Liver (tissue), 9 donors: Measurements from ENCODE around the gene CEP350. TPM values are rescaled to one million over a fixed set of nuclear protein-coding genes. Genes with fewer than 3 reads are reported as not detected.

Experiments used
- DNase-seq: peaks from one replicate; pipeline ENCODE4 v3.0.0-alpha.2; 2017; ENCODE audit warnings: low spot score
- H3K27ac ChIP-seq, 2 donors: one replicate each; pipeline ENCODE4 v1.7.0; 2013; ENCODE audit warnings: inconsistent platforms in 2 of 2, low read length in 2 of 2, control low read depth in 1 of 2, low read depth in 1 of 2, mild to moderate bottlenecking in 1 of 2
- H3K27me3 ChIP-seq, 4 donors: one replicate each; pipeline versions ENCODE4 v1.6.1 to v1.7.0; 2013; ENCODE audit warnings: low read length in 3 of 4, inconsistent platforms in 1 of 4, mild to moderate bottlenecking in 1 of 4, moderate library complexity in 1 of 4; ENCODE audit not compliant: control insufficient read depth in 4 of 4, insufficient read depth in 4 of 4
- H3K36me3 ChIP-seq, 4 donors: one replicate each; pipeline versions ENCODE4 v1.6.1 to v1.7.0; 2013; ENCODE audit warnings: low read length in 3 of 4, mild to moderate bottlenecking in 3 of 4, low read depth in 1 of 4, moderate library complexity in 1 of 4; ENCODE audit not compliant: control insufficient read depth in 4 of 4, insufficient read depth in 3 of 4
- H3K4me1 ChIP-seq, 4 donors: one replicate each; pipeline versions ENCODE4 v1.6.1 to v1.7.0; 2013; ENCODE audit warnings: low read length in 3 of 4, mild to moderate bottlenecking in 3 of 4, moderate library complexity in 1 of 4; ENCODE audit not compliant: control insufficient read depth in 4 of 4, insufficient read depth in 4 of 4
- H3K4me3 ChIP-seq, 3 donors: one replicate each; pipeline versions ENCODE4 v1.6.1 to v1.7.0; 2013; ENCODE audit warnings: low read length in 3 of 3, control low read depth in 1 of 3, low read depth in 1 of 3, mild to moderate bottlenecking in 1 of 3
- H3K9ac ChIP-seq, 2 donors: one replicate each; pipeline ENCODE4 v1.7.0; 2013; ENCODE audit warnings: low read length in 2 of 2, mild to moderate bottlenecking in 2 of 2, moderate library complexity in 2 of 2, control low read depth in 1 of 2, low read depth in 1 of 2
- H3K9me3 ChIP-seq, 4 donors: one replicate each; pipeline versions ENCODE4 v1.6.1 to v1.7.0; 2013; ENCODE audit warnings: low read length in 3 of 4; ENCODE audit not compliant: control insufficient read depth in 4 of 4
- FOXA1 ChIP-seq: IDR thresholded peaks from 2 replicates; pipeline ENCODE4 v1.6.1; 2016; ENCODE audit warnings: antibody characterized with exemption
- FOXA2 ChIP-seq: IDR thresholded peaks from 2 replicates; pipeline ENCODE4 v1.6.1; 2016; ENCODE audit warnings: antibody characterized with exemption
- GABPA ChIP-seq, 2 donors: IDR thresholded peaks in 1 of 2; conservative IDR thresholded peaks in 1 of 2; 2 replicates each; pipeline ENCODE4 v1.6.1; 2016; ENCODE audit warnings: antibody characterized with exemption in 2 of 2, mild to moderate bottlenecking in 1 of 2, moderate library complexity in 1 of 2
- HNF4A ChIP-seq, 2 donors: conservative IDR thresholded peaks; 2 replicates each; pipeline ENCODE4 v1.6.1; 2016; ENCODE audit warnings: antibody characterized with exemption in 2 of 2, mild to moderate bottlenecking in 2 of 2
- HNF4G ChIP-seq: IDR thresholded peaks from 2 replicates; pipeline ENCODE4 v1.6.1; 2016; ENCODE audit warnings: antibody characterized with exemption
- JUND ChIP-seq, 2 donors: IDR thresholded peaks; 2 replicates each; pipeline ENCODE4 v1.6.1; 2016; ENCODE audit warnings: antibody characterized with exemption in 2 of 2
- NR2F2 ChIP-seq: IDR thresholded peaks from 2 replicates; pipeline ENCODE4 v1.6.1; 2016; ENCODE audit warnings: antibody characterized with exemption
- RXRA ChIP-seq, 2 donors: IDR thresholded peaks; 2 replicates each; pipeline ENCODE4 v1.6.1; 2017 to 2018; ENCODE audit warnings: antibody characterized with exemption in 2 of 2, mild to moderate bottlenecking in 1 of 2
- SP1 ChIP-seq: IDR thresholded peaks from 2 replicates; pipeline ENCODE4 v1.6.1; 2018; ENCODE audit warnings: antibody characterized with exemption, mild to moderate bottlenecking
- TAF1 ChIP-seq: conservative IDR thresholded peaks from 2 replicates; pipeline ENCODE4 v1.6.1; 2016; ENCODE audit warnings: antibody characterized with exemption, mild to moderate bottlenecking
- YY1 ChIP-seq: IDR thresholded peaks from 2 replicates; pipeline ENCODE4 v1.6.1; 2016; ENCODE audit warnings: antibody characterized with exemption, mild to moderate bottlenecking
- WGBS: extraction: QIAGEN DNeasy Blood & Tissue Kit; methylation state at CpG from one replicate; pipeline ENCODE4 v1.1.7; 2013; 5-methylcytosine and 5-hydroxymethylcytosine counted together
- polyA plus RNA-seq, 2 donors: library from polyadenylated mRNA; stranded (reverse) in 1 of 2; unstranded in 1 of 2; fragments of 200-250 nt in 1 of 2; fragments of >200 nt in 1 of 2; fragmentation: Nextera tagmentation in 1 of 2; extraction: Ambion mirVana in 1 of 2; gene quantifications; one replicate each; pipeline versions ENCODE4 v1.2.1 to v1.2.3, GENCODE V29; 2013 to 2015
- total RNA-seq, 2 donors: library from RNA; depleted of rRNA; stranded (reverse); fragments of >200 nt; gene quantifications; one replicate each; pipeline ENCODE4 v1.2.3, GENCODE V29; 2014
- TF ChIP-seq, protein P1 (sequence below): IDR thresholded peaks from 2 replicates; pipeline ENCODE4 v1.6.1; 2016; ENCODE audit warnings: antibody characterized with exemption
- TF ChIP-seq, protein P2 (sequence below): IDR thresholded peaks from 2 replicates; pipeline ENCODE4 v1.6.1; 2016; ENCODE audit warnings: antibody characterized with exemption
- TF ChIP-seq, protein P3 (sequence below): IDR thresholded peaks from 2 replicates; pipeline ENCODE4 v1.6.1; 2016; ENCODE audit warnings: antibody characterized with exemption, mild to moderate bottlenecking
- TF ChIP-seq, protein P4 (sequence below): IDR thresholded peaks from 2 replicates; pipeline ENCODE4 v1.6.1; 2016; ENCODE audit warnings: antibody characterized with exemption
- donor health status: healthy.
- donor health status: healthy.
- donor health status: healthy.
- donor health status: healthy.
- donor health status: healthy.

The CEP350 gene
- total and polyA plus RNA-seq, 4 donors: 4.5 to 49.0 (median 18.9) TPM

DNA sequence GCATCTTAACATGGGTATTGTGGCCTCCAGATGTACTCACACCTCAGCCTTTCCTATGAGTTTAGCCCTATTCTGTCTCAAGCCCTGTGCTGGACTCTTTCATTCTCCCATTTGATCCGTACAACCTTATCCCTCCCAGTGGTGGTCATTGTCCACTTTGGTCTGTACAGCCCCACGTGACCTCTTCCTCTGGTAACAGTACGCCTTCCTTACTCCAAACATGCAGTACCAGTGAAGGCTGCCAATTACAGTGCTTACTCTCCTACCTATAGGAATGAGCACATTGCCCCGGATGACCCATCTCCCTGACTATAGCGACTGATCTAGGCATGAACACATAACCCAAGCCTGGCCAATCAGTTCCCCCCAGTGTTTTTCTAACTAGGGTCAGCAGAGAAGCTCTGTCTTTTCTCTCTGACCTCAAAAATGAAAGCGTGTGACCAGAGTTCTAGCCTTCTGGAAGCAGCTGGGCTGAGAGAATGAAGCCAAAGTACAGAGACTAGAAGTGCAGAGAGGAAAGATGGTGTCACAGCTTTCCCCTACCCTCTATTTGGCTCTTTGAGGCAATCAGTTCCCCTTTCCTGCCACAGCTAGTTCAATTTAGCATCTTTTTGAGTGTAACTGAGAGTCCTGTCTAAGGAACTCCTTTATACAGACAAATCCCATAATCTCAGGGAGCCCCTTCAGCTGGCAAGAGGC is 190.2 kb downstream of the CEP350 start:
- Histone ChIP-seq H3K27me3 (peaks cover 0 to 3% (median 0%) of the 10 kb centered on the region in 4 donors), H3K36me3 (no peaks in the 10 kb centered on the region), H3K9me3 (no peaks in the 10 kb centered on the region), H3K4me1 (no peaks in the 10 kb centered on the region), H3K27ac (no peak overlapping the region), H3K4me3 (no peak overlapping the region), H3K9ac (no peak overlapping the region)
- no peak for DNase-seq
- TF ChIP-seq FOXA1 (no peak), FOXA2 (no peak), HNF4G (no peak), TAF1 (no peak), GABPA (IDR thresholded peaks at IDR 0.05 in 1 of 2, conservative IDR thresholded peaks at IDR 0.05 in 1 of 2) (no peak), YY1 (no peak)
- TF ChIP-seq, protein P1, sequence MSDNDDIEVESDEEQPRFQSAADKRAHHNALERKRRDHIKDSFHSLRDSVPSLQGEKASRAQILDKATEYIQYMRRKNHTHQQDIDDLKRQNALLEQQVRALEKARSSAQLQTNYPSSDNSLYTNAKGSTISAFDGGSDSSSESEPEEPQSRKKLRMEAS: no peak
- TF ChIP-seq, protein P2, sequence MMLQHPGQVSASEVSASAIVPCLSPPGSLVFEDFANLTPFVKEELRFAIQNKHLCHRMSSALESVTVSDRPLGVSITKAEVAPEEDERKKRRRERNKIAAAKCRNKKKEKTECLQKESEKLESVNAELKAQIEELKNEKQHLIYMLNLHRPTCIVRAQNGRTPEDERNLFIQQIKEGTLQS: no peak
- 79% methylated on average over 6 of the region's 6 CpGs for WGBS

DNA sequence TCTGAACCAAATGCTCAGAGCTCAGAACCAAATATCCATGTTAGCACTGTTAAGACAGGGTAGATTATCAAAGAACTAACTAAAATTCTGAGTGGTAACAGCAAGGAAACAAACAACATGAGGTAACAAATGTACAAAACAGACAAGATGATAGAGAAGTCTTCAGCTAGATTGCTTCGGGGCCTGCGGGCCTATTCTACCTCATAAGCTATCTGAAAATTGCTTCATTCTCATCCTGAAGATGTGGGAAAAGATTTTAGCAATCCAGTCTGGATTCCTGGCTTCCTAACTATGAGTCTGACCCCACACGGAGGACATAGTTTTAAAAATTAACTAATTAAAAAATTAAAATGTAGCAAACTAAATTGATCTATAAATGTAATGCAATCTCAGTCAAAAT is 190.8 kb downstream of the CEP350 start:
- no peak overlapping the region for H3K27ac ChIP-seq
- H3K9me3 ChIP-seq: no peaks in the 10 kb centered on the region
- WGBS: 92% methylated on average over 3 of the region's 3 CpGs
- H3K4me3 ChIP-seq: no peak overlapping the region
- TF ChIP-seq GABPA (IDR thresholded peaks at IDR 0.05 in 1 of 2, conservative IDR thresholded peaks at IDR 0.05 in 1 of 2) (no peak), NR2F2 (no peak), SP1 (no peak), RXRA (IDR thresholded peaks at IDR 0.05) (no peak), YY1 (no peak), JUND (IDR thresholded peaks at IDR 0.05) (no peak), HNF4A (conservative IDR thresholded peaks at IDR 0.05) (no peak), FOXA2 (no peak), FOXA1 (no peak)
- TF ChIP-seq, protein P3, sequence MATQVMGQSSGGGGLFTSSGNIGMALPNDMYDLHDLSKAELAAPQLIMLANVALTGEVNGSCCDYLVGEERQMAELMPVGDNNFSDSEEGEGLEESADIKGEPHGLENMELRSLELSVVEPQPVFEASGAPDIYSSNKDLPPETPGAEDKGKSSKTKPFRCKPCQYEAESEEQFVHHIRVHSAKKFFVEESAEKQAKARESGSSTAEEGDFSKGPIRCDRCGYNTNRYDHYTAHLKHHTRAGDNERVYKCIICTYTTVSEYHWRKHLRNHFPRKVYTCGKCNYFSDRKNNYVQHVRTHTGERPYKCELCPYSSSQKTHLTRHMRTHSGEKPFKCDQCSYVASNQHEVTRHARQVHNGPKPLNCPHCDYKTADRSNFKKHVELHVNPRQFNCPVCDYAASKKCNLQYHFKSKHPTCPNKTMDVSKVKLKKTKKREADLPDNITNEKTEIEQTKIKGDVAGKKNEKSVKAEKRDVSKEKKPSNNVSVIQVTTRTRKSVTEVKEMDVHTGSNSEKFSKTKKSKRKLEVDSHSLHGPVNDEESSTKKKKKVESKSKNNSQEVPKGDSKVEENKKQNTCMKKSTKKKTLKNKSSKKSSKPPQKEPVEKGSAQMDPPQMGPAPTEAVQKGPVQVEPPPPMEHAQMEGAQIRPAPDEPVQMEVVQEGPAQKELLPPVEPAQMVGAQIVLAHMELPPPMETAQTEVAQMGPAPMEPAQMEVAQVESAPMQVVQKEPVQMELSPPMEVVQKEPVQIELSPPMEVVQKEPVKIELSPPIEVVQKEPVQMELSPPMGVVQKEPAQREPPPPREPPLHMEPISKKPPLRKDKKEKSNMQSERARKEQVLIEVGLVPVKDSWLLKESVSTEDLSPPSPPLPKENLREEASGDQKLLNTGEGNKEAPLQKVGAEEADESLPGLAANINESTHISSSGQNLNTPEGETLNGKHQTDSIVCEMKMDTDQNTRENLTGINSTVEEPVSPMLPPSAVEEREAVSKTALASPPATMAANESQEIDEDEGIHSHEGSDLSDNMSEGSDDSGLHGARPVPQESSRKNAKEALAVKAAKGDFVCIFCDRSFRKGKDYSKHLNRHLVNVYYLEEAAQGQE: no peak
- TF ChIP-seq, protein P4, sequence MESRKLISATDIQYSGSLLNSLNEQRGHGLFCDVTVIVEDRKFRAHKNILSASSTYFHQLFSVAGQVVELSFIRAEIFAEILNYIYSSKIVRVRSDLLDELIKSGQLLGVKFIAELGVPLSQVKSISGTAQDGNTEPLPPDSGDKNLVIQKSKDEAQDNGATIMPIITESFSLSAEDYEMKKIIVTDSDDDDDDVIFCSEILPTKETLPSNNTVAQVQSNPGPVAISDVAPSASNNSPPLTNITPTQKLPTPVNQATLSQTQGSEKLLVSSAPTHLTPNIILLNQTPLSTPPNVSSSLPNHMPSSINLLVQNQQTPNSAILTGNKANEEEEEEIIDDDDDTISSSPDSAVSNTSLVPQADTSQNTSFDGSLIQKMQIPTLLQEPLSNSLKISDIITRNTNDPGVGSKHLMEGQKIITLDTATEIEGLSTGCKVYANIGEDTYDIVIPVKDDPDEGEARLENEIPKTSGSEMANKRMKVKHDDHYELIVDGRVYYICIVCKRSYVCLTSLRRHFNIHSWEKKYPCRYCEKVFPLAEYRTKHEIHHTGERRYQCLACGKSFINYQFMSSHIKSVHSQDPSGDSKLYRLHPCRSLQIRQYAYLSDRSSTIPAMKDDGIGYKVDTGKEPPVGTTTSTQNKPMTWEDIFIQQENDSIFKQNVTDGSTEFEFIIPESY: no peak
- TF ChIP-seq, protein P2: no peak
- no peaks in the 10 kb centered on the region for H3K4me1 ChIP-seq
- no peak for DNase-seq
- no peaks in the 10 kb centered on the region for H3K36me3 ChIP-seq
- no peak overlapping the region for H3K9ac ChIP-seq
- H3K27me3 ChIP-seq: no peaks in the 10 kb centered on the region
